ENCODE data around the gene KBTBD4. TPM values are rescaled to one million over a fixed set of nuclear protein-coding genes. Genes with fewer than 3 reads are reported as not detected.

The KBTBD4 gene
- 10 to 100 TPM; 11.9 to 18.4 TPM for total RNA-seq

DNA sequence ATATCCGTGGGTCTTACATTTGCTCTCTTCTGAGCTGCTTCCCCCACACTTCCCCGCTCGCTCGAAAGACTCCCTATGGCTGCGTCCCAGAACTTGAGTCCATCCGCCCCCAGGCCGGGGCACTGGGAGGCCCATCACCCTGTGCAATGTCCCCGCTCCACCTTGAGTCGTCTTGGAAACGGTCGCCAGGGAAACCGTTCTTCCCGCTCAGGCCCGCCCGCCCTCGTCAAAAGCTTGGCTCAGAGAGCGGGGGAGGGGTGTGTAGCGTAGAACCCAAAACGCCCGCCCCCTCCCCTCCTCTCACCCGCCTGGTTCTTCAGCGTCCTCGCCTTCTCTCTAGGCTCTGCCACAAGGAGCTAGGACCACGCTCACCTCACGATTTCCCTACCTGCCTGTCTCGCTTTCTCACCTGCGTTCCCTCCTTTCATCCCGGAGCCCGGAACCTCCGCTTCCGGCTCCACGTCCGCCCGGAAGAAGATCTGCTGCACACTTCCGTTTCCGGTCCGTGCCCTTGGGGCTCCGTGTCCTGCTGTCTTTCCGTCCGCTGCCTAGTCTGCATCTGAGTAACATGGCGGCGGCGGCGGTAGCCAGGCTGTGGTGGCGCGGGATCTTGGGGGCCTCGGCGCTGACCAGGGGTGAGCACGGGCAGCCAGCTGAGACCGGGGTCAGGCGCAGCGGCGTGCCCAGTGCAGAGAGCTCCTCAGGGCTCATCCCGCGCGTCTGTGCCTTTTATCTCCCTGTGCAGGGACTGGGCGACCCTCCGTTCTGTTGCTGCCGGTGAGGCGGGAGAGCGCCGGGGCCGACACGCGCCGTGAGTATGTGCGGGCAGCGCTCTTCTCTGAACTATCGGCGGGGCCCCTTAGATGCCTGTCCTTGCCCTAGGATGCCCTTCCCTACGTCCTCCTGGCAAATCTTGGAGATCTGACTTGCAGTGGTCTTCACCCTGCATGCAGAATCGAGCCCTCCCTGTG, at the start of gene KBTBD4, which contains the start of gene NDUFS3:
Gene KBTBD4, minus strand, starts transcription at position 447 of the 971 bp plus-strand sequence. Its CDS starts 19 bp downstream, at position 428.
Gene NDUFS3, plus strand, starts transcription at position 551 of the 971 bp plus-strand sequence. Its CDS starts 18 bp downstream, at position 569.
- peaks cover 39% of the 10 kb centered on the region for H3K4me1 Mint-ChIP-seq
- POLR2A ChIA-PET: interaction anchor here (0.8 to 1.9 kb wide), 4 partner anchors 13 to 27 kb away, joined by 3 to 14 read pairs (median 6); partner anchors contain the start of gene PTPMT1
- intact Hi-C loops (cut with DNase I, micrococcal nuclease): loop anchor here (1.0 to 5.0 kb wide), 16 partner anchors 14 to 878 kb away; partner anchors contain the start of genes CELF1 (in 2 of the 2), MTCH2 (in 2 of the 2), ACP2 (in 1 of the 2) and ARFGAP2 (in 1 of the 2)
- H3K27me3 Mint-ChIP-seq: no peaks in the 10 kb centered on the region
- H3K9me3 Mint-ChIP-seq (ENCODE audit: low read depth): no peaks in the 10 kb centered on the region
- DNase-seq (peak; percentile 92), ATAC-seq (peak; percentile 96)
- peak within 1 kb of the TSS; percentile 87 for H3K4me3 Mint-ChIP-seq
- H3K36me3 Mint-ChIP-seq (ENCODE audit: low read depth): peaks cover 48% of the 10 kb centered on the region
- CTCF ChIA-PET: interaction anchor here (0.5 to 1.9 kb wide), 8 partner anchors 12 to 204 kb away, joined by 3 to 9 read pairs (median 4); partner anchors contain the start of gene CELF1
- peak within 1 kb of the TSS; percentile 93 for H3K27ac Mint-ChIP-seq

DNA sequence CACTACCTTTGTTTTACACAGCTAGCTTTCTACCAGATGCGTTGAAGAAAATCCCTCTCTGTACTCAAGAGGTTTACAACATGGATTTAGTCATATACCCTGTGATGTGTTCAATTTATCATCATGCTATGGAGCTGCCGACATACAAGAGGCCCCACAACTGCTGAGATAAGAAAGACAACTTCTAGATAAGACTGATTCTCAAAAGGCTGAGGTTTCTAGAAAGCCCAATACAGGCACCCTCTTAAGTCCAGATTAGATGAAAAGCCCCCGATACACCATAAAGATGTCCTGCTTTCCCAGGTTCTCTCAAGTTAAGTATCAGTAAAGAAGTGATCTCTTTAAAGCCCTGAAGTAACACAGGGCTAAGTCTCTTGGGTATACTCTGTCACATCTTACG, 49.3 kb upstream of the KBTBD4 start:
- no peaks in the 10 kb centered on the region for H3K4me1 Mint-ChIP-seq
- ATAC-seq (no peak), DNase-seq (no peak)
- no peaks in the 10 kb centered on the region for H3K27me3 Mint-ChIP-seq
- no peak overlapping the region for H3K27ac Mint-ChIP-seq
- POLR2A ChIA-PET: no interaction called here
- H3K9me3 Mint-ChIP-seq (ENCODE audit: low read depth): no peaks in the 10 kb centered on the region
- intact Hi-C loops (cut with DNase I, micrococcal nuclease): loop anchor here in 1 of 2 experiments (10.0 kb wide), 1 partner anchor 853 kb away; no protein-coding TSS in a partner anchor
- peaks cover 41% of the 10 kb centered on the region for H3K36me3 Mint-ChIP-seq (ENCODE audit: low read depth)
- H3K4me3 Mint-ChIP-seq: no peak overlapping the region
- CTCF ChIA-PET: no interaction called here

DNA sequence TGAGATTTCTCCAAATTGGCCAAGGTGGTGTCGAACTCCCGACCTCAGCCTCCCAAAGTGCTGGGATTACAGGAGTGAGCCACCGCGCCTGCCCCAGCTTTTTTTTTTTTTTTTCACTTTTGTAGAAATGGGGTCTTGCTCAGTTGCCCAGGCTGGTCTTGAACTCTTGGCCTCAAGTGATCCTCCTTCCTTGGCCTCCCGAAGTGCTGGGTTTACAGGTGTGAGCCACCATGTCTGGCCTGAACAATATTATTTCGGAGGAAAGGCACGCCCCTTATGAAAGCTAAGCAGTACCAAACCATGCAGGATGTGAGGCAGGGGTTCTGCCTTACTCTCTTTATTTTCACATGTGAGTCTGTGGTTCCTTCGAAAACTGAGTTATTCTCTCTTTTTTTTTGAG, 47.5 kb upstream of the KBTBD4 start:
- H3K4me3 Mint-ChIP-seq: no peak overlapping the region
- ATAC-seq: no peak
- H3K27ac Mint-ChIP-seq: no peak overlapping the region
- no peak for DNase-seq
- no peaks in the 10 kb centered on the region for H3K9me3 Mint-ChIP-seq (ENCODE audit: low read depth)
- peaks cover 35% of the 10 kb centered on the region for H3K36me3 Mint-ChIP-seq (ENCODE audit: low read depth)
- no peaks in the 10 kb centered on the region for H3K27me3 Mint-ChIP-seq
- POLR2A ChIA-PET: no interaction called here
- intact Hi-C loops (cut with DNase I, micrococcal nuclease): loop anchor here in 1 of 2 experiments (10.0 kb wide), 1 partner anchor 851 kb away; no protein-coding TSS in a partner anchor
- CTCF ChIA-PET: no interaction called here
- H3K4me1 Mint-ChIP-seq: no peaks in the 10 kb centered on the region

DNA sequence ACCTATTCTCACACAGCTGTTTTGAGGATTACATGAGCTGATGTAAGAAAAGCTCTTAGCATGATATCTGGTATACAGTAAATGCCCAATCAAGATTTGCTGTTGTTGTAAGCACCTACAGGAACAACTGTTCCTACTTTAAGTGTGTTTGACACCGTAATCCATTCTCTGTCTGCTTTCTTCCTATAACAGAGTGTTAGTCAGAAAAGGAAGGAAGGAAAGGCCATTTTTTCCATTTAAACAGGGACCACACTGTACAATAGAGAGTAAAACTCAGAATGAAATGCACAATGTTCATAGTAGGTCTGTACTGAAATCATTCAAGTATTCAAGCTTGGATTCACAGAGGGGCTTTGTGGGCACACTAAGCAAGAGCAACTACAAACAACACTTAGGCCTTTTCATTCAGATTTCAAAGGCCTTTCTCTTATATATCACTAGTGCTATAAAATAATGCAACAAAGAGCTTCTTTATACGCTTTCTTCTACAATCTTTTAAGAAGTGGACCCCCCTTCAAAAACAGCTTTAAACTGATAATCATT, 42.1 kb upstream of the KBTBD4 start:
- intact Hi-C loops (cut with DNase I, micrococcal nuclease): loop anchor here in 1 of 2 experiments (10.0 kb wide), 1 partner anchor 846 kb away; no protein-coding TSS in a partner anchor
- H3K27ac Mint-ChIP-seq: no peak overlapping the region

DNA sequence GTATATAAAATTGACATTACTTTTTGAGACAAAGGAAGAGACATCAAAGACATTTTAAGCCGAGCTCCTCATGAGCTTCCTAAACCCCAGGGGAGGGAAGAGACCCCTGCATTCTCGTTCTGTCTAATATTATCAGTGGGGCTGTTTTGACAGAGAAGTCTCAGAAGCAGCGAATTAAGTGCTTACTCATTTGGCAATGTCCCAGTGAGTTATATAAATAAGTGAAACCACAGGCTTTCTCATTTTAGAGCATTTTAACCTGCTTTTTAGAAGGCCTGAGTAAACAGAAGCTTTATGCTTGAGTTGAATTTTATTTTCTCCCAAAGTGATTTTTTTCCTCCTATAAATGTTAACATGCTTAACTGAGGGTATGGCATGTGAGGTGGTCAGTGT, 38.6 kb upstream of the KBTBD4 start:
- Mint-ChIP-seq H3K36me3 (ENCODE audit: low read depth) (peaks cover 11% of the 10 kb centered on the region), H3K9me3 (ENCODE audit: low read depth) (no peaks in the 10 kb centered on the region), H3K27ac (no peak overlapping the region), H3K4me3 (no peak overlapping the region), H3K4me1 (no peaks in the 10 kb centered on the region), H3K27me3 (no peaks in the 10 kb centered on the region)
- DNase-seq: no peak
- intact Hi-C loops (cut with DNase I, micrococcal nuclease): no loop called here
- POLR2A ChIA-PET: no interaction called here
- no peak for ATAC-seq
- CTCF ChIA-PET: interaction anchor here (0.6 to 0.8 kb wide), 3 partner anchors 36 to 153 kb away, joined by 3 read pairs; no protein-coding TSS in a partner anchor

More for the DNA sequence above, 42.1 kb upstream of the KBTBD4 start:
- Mint-ChIP-seq H3K9me3 (ENCODE audit: low read depth) (no peaks in the 10 kb centered on the region), H3K27me3 (no peaks in the 10 kb centered on the region), H3K36me3 (ENCODE audit: low read depth) (peaks cover 22% of the 10 kb centered on the region), H3K4me1 (no peaks in the 10 kb centered on the region), H3K4me3 (no peak overlapping the region)
- POLR2A ChIA-PET: interaction anchor here (0.6 kb wide), 1 partner anchor 53 kb away, joined by 7 read pairs; no protein-coding TSS in a partner anchor
- DNase-seq: no peak
- CTCF ChIA-PET: interaction anchor here (1.0 to 1.1 kb wide), 2 partner anchors 14 to 247 kb away, joined by 3 read pairs; no protein-coding TSS in a partner anchor
- no peak for ATAC-seq

DNA sequence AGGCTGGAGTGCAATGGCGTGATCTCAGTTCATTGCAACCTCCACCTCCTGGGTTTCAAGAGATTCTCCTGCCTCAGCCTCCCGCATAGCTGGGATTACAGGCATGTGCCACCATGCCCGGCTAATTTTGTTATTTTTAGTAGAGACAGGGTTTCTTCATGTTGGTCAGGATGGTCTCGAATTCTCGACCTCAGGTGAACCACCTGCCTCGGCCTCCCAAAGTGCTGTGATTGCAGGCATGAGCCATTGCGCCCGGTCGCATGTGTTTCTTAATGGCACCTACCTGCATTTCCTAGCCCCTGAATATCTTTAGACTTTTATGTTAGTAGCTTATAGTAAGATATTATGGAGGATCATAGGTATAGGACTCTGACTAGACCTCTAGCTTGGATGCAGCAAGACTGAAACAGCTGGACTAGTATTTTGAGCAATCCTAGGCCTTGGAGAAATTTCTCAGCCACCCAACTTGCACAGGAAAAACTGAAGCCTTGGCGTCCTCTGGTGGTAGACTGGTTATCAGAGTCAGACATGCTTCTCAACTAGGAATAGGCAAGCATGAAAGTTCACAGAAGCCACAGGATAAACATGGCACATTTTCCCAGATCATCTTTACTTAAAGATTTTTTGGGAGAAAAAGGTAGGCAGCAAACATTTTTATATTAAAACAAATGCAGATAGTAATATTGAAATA, 38.1 kb upstream of the KBTBD4 start:
- Mint-ChIP-seq H3K9me3 (ENCODE audit: low read depth) (no peaks in the 10 kb centered on the region), H3K4me1 (no peaks in the 10 kb centered on the region), H3K36me3 (ENCODE audit: low read depth) (peaks cover 11% of the 10 kb centered on the region), H3K4me3 (no peak overlapping the region), H3K27me3 (no peaks in the 10 kb centered on the region), H3K27ac (no peak overlapping the region)
- intact Hi-C loops (cut with DNase I, micrococcal nuclease): no loop called here
- POLR2A ChIA-PET: interaction anchor here (0.6 to 0.7 kb wide), 3 partner anchors 22 to 166 kb away, joined by 3 to 4 read pairs (median 3); no protein-coding TSS in a partner anchor
- CTCF ChIA-PET: interaction anchor here (0.6 to 1.3 kb wide), 8 partner anchors 10 to 160 kb away, joined by 3 to 5 read pairs (median 3); no protein-coding TSS in a partner anchor
- DNase-seq (peak; percentile 54), ATAC-seq (peak; percentile 60)

DNA sequence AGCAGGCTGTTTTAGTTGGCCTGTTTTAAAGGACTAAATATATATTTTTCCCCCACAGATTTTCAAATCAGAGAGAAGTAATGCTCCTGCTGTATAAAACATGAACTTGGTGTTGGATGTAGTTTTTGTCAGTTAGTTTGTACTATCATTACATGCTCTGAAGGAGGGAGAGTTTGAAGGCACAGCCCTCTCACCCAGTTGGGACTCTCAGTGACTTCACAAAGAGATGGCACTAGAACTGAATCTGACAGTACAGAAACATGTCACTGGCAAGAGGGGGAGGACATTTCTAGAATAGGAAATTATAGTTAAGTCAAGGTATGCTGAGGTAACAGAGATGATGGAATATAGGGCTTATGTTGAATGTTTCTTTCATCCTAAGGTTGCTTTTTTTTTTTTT, 36.5 kb upstream of the KBTBD4 start:
- POLR2A ChIA-PET: no interaction called here
- intact Hi-C loops (cut with DNase I, micrococcal nuclease): no loop called here

DNA sequence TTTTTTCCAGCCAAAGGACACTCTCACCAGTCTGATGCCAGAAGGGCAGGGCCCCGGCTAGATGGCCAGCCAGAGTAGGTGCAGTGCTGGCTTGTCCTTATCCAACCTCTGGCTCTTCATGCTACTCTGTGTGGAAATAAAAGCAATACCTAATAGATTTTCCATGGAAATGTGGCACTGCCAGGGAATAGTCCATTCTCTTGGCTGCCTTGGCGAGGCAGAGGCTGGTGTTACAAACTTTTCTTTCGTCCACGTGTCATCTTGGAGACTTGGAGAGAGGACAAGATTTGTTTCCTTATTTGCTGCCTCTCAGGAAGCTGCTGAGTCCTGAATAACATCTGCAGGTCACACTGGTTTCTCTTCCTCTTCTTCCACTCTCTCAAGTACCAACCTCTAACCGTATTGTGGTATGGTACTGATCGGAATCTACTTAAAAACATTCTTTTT, 32.6 kb upstream of the KBTBD4 start:
- POLR2A ChIA-PET: no interaction called here
- H3K27me3 Mint-ChIP-seq: no peaks in the 10 kb centered on the region
- H3K36me3 Mint-ChIP-seq (ENCODE audit: low read depth): no peaks in the 10 kb centered on the region
- H3K27ac Mint-ChIP-seq: no peak overlapping the region
- H3K4me3 Mint-ChIP-seq: no peak overlapping the region
- no peaks in the 10 kb centered on the region for H3K4me1 Mint-ChIP-seq
- intact Hi-C loops (cut with DNase I, micrococcal nuclease): no loop called here
- no peaks in the 10 kb centered on the region for H3K9me3 Mint-ChIP-seq (ENCODE audit: low read depth)
- CTCF ChIA-PET: interaction anchor here (0.6 to 0.7 kb wide), 2 partner anchors 74 to 1561 kb away, joined by 3 read pairs; no protein-coding TSS in a partner anchor
- DNase-seq (no peak), ATAC-seq (no peak)

More for the DNA sequence above, 36.5 kb upstream of the KBTBD4 start:
- Mint-ChIP-seq H3K27me3 (no peaks in the 10 kb centered on the region), H3K4me3 (no peak overlapping the region), H3K36me3 (ENCODE audit: low read depth) (peaks cover 9% of the 10 kb centered on the region), H3K4me1 (no peaks in the 10 kb centered on the region), H3K9me3 (ENCODE audit: low read depth) (no peaks in the 10 kb centered on the region), H3K27ac (no peak overlapping the region)
- DNase-seq (no peak), ATAC-seq (no peak)
- CTCF ChIA-PET: interaction anchor here (1.3 kb wide), 1 partner anchor 37 kb away, joined by 5 read pairs; the partner anchor contains the start of genes KBTBD4 and NDUFS3

DNA sequence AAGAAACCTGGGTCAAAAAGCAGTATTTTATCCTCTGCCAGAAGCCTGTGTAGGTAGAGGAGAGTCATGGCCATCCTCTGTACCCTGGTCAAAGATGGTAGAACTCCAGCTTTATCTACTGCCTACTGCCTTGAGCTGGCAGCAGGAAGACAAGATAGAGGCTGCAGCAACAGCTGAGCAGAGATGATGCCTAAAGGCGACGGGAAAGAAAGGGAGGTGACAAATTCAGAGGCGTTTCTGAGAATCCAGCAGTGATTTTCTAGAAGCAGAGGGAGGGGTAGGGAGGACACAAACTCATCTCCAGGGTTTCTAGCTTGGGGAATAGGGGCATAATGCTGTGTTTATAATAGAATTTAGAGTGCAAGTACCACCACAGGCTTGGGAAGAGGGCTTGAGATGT, 30.9 kb upstream of the KBTBD4 start:
- CTCF ChIA-PET: interaction anchor here (0.6 kb wide), 1 partner anchor 88 kb away, joined by 3 read pairs; no protein-coding TSS in a partner anchor
- intact Hi-C loops (cut with DNase I, micrococcal nuclease): no loop called here

DNA sequence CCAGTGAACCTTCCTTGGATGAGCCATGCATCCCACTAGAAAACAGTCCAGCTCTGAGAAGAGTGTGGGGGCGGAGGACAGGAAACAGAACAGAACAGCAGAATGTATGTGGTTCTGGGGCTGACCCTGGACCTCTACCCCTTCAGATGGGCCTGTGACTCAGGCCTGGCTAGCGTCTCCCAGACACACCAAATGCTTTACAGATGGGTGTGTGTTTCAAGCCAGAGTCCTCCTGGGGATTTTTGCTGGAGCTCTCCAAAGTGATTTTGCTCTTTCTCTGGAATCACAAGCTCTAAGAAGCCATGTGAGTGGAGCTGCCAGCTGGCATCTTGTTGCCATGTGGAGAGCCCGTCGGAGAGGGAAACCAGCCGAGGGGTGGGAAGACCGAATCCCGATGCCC, 28.6 kb upstream of the KBTBD4 start:
- CTCF ChIA-PET: interaction anchor here (0.6 to 1.3 kb wide), 3 partner anchors 13 to 90 kb away, joined by 3 to 4 read pairs (median 3); no protein-coding TSS in a partner anchor
- Mint-ChIP-seq H3K9me3 (ENCODE audit: low read depth) (no peaks in the 10 kb centered on the region), H3K27ac (no peak overlapping the region), H3K4me1 (no peaks in the 10 kb centered on the region), H3K36me3 (ENCODE audit: low read depth) (no peaks in the 10 kb centered on the region), H3K27me3 (no peaks in the 10 kb centered on the region), H3K4me3 (no peak overlapping the region)
- intact Hi-C loops (cut with DNase I, micrococcal nuclease): no loop called here
- POLR2A ChIA-PET: interaction anchor here (0.5 to 0.6 kb wide), 2 partner anchors 25 to 996 kb away, joined by 4 to 10 read pairs; no protein-coding TSS in a partner anchor
- ATAC-seq (no peak), DNase-seq (no peak)

More for the DNA sequence above, 30.9 kb upstream of the KBTBD4 start:
- Mint-ChIP-seq H3K4me1 (no peaks in the 10 kb centered on the region), H3K27ac (peak overlapping the region; percentile 69), H3K9me3 (ENCODE audit: low read depth) (no peaks in the 10 kb centered on the region), H3K36me3 (ENCODE audit: low read depth) (no peaks in the 10 kb centered on the region), H3K4me3 (no peak overlapping the region), H3K27me3 (no peaks in the 10 kb centered on the region)
- POLR2A ChIA-PET: no interaction called here
- ATAC-seq (no peak), DNase-seq (no peak)

All from activated CD4-positive, alpha-beta T cell treated with anti-CD3 and anti-CD28 coated beads for 36 hours (primary cell).